DOHH2 (cell line): ENCODE measurements around the gene NEGR1.

Experiments used
- H3F3A ChIP-seq: fragments of 200-600 bp; sonication (generic), shearing (Covaris generic); 2 replicates; pipeline ENCODE4 v1.6.0; 2016; ENCODE audit warnings: antibody characterized with exemption, mild to moderate bottlenecking; ENCODE audit not compliant: control insufficient read depth, insufficient read depth
- H3K27ac ChIP-seq: fragments of 200-600 bp; sonication (generic); 2 replicates; pipeline ENCODE4 v1.5.1; 2014; ENCODE audit warnings: low read depth, mild to moderate bottlenecking, low read length, moderate library complexity
- H3K27me3 ChIP-seq: fragments of 200-600 bp; sonication (generic); 2 replicates; pipeline ENCODE4 v1.6.1; 2014; ENCODE audit warnings: mild to moderate bottlenecking, low read length, mixed read lengths; ENCODE audit not compliant: control insufficient read depth
- H3K36me3 ChIP-seq: fragments of 200-600 bp; sonication (generic); 2 replicates; pipeline ENCODE4 v1.6.1; 2014; ENCODE audit warnings: mild to moderate bottlenecking, low read length, moderate library complexity, mixed read lengths; ENCODE audit not compliant: control insufficient read depth
- H3K4me1 ChIP-seq: fragments of 200-600 bp; sonication (generic); 2 replicates; pipeline ENCODE4 v1.6.1; 2014; ENCODE audit warnings: mild to moderate bottlenecking, low read length, mixed read lengths; ENCODE audit not compliant: control insufficient read depth
- H3K4me2 ChIP-seq: fragments of 200-600 bp; sonication (generic); 2 replicates; pipeline ENCODE4 v1.6.0; 2014; ENCODE audit warnings: mild to moderate bottlenecking, low read length, moderate library complexity
- H3K4me3 ChIP-seq: fragments of 200-600 bp; sonication (generic); 2 replicates; pipeline ENCODE4 v1.5.1; 2014; ENCODE audit warnings: mild to moderate bottlenecking, low read length, mixed read lengths
- H3K79me2 ChIP-seq: fragments of 200-600 bp; sonication (generic); 2 replicates; pipeline ENCODE4 v1.6.1; 2014; ENCODE audit warnings: mild to moderate bottlenecking, low read length, mixed read lengths; ENCODE audit not compliant: control insufficient read depth
- H3K9me2 ChIP-seq: fragments of 200-600 bp; sonication (generic); replicated peaks from 2 replicates; pipeline ENCODE4 v1.6.1; 2014; ENCODE audit warnings: mild to moderate bottlenecking, low read length, mixed read lengths; ENCODE audit not compliant: control insufficient read depth
- H3K9me3 ChIP-seq: fragments of 200-600 bp; sonication (generic); 2 replicates; pipeline ENCODE4 v1.6.1; 2014; ENCODE audit warnings: antibody characterized with exemption, low read length, mixed read lengths; ENCODE audit not compliant: control insufficient read depth, insufficient read depth
- H4K20me1 ChIP-seq: fragments of 200-600 bp; sonication (generic); 2 replicates; pipeline ENCODE4 v1.6.0; 2014; ENCODE audit warnings: low read depth, mild to moderate bottlenecking, antibody characterized with exemption, low read length, moderate library complexity; ENCODE audit not compliant: control insufficient read depth, insufficient read depth
- EZH2phosphoT487 ChIP-seq: fragments of 200-600 bp; sonication (generic); IDR thresholded peaks from 2 replicates; pipeline ENCODE4 v1.6.1; 2017; ENCODE audit warnings: borderline replicate concordance, mild to moderate bottlenecking, antibody characterized with exemption, low read length, moderate library complexity, mixed read lengths
- TF ChIP-seq, protein P1 (sequence below): fragments of 200-600 bp; sonication (generic); IDR thresholded peaks from one replicate; pipeline ENCODE4 v1.5.1; 2014; ENCODE audit warnings: antibody characterized with exemption, mild to moderate bottlenecking, low read depth, low read length; ENCODE audit not compliant: poor library complexity, severe bottlenecking

NEGR1 gene

DNA sequence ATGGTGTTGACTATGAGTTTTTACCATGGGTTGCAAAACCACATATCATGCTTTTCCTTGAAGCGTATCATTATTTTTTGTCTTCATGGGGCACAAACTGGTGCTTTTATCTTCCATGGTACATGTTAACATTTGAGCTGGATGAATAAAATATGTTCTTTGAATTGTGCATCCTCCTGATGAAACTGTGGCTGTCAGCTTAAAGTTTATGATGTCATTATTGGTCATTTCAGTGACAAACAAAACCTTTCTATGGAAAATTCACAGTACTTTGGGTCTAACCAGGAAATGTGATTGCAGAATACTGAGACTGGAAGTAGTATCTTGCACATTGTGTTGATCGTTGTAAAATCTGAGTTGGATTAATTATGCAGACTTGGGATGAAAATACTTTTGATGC, 909.8 kb downstream of the NEGR1 start:
- Histone ChIP-seq H3K27me3 (no peaks in the 10 kb centered on the region), H4K20me1 (no peaks in the 10 kb centered on the region), H3K27ac (no peak overlapping the region), H3K79me2 (no peaks in the 10 kb centered on the region), H3K4me2 (no peak overlapping the region), H3K9me3 (no peaks in the 10 kb centered on the region), H3K4me3 (no peak overlapping the region), H3K36me3 (no peaks in the 10 kb centered on the region), H3F3A (no peaks in the 10 kb centered on the region), H3K4me1 (no peaks in the 10 kb centered on the region), H3K9me2 (no peaks in the 10 kb centered on the region)
- TF ChIP-seq, protein P1, sequence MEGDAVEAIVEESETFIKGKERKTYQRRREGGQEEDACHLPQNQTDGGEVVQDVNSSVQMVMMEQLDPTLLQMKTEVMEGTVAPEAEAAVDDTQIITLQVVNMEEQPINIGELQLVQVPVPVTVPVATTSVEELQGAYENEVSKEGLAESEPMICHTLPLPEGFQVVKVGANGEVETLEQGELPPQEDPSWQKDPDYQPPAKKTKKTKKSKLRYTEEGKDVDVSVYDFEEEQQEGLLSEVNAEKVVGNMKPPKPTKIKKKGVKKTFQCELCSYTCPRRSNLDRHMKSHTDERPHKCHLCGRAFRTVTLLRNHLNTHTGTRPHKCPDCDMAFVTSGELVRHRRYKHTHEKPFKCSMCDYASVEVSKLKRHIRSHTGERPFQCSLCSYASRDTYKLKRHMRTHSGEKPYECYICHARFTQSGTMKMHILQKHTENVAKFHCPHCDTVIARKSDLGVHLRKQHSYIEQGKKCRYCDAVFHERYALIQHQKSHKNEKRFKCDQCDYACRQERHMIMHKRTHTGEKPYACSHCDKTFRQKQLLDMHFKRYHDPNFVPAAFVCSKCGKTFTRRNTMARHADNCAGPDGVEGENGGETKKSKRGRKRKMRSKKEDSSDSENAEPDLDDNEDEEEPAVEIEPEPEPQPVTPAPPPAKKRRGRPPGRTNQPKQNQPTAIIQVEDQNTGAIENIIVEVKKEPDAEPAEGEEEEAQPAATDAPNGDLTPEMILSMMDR = no peak

DNA sequence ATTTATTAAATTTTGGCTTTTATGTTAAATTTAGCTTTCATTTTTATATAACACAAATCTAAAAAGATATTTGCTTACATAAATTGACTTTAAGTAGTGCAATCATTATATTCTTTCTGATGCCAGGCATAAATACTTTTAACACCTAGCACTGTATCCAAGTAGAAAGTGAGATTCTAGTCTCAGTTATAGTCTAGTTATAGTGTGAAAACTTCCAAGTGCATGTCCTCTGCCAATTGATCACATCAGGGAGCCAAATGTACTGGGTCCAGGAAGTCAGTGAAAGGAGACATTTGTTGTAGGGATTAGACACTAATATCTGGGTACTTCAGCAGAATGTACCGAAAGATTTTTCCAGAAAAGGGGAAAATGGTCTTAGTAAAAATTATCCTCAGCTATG, 910.8 kb downstream of the NEGR1 start:
- H3K79me2 ChIP-seq = no peaks in the 10 kb centered on the region

DNA sequence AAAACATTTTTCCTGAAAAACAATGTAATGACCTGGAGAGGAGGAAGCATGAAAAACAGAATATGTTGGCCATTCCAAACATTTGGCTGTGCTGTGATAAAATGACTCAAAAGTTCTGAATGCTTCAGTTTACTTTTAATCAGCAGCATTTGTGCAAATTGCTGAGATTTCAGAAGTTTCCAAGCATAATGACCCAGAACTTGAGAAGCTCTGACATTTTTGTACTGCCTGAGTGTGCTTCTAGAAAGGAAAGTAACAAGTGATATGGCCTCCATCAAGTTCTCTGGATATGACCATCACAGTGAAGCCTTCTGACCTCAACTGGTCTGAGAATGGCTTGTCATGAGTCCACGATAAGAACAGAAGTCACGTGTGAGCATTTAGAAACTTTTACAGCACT, 918.1 kb downstream of the NEGR1 start:
- no peaks in the 10 kb centered on the region for H3K36me3 ChIP-seq

More for the DNA sequence above, 910.8 kb downstream of the NEGR1 start:
- H3K4me2 ChIP-seq = no peak overlapping the region
- no peaks in the 10 kb centered on the region for H4K20me1 ChIP-seq
- H3K27me3 ChIP-seq = no peaks in the 10 kb centered on the region
- no peaks in the 10 kb centered on the region for H3K4me1 ChIP-seq
- H3F3A ChIP-seq = no peaks in the 10 kb centered on the region
- H3K36me3 ChIP-seq = no peaks in the 10 kb centered on the region
- no peaks in the 10 kb centered on the region for H3K9me3 ChIP-seq
- H3K27ac ChIP-seq = no peak overlapping the region
- no peak overlapping the region for H3K4me3 ChIP-seq
- TF ChIP-seq, protein P1 = no peak
- TF ChIP-seq EZH2phosphoT487 = no peak
- no peaks in the 10 kb centered on the region for H3K9me2 ChIP-seq

More for the DNA sequence above, 918.1 kb downstream of the NEGR1 start:
- H3F3A ChIP-seq = no peaks in the 10 kb centered on the region
- H3K9me3 ChIP-seq = no peaks in the 10 kb centered on the region
- no peaks in the 10 kb centered on the region for H3K79me2 ChIP-seq
- H3K4me2 ChIP-seq = no peak overlapping the region
- H3K27me3 ChIP-seq = no peaks in the 10 kb centered on the region
- H3K27ac ChIP-seq = no peak overlapping the region
- TF ChIP-seq, protein P1 = no peak
- no peak for TF ChIP-seq EZH2phosphoT487
- no peaks in the 10 kb centered on the region for H4K20me1 ChIP-seq
- no peaks in the 10 kb centered on the region for H3K9me2 ChIP-seq
- no peak overlapping the region for H3K4me3 ChIP-seq
- no peaks in the 10 kb centered on the region for H3K4me1 ChIP-seq
